MM.1S (cell line): ENCODE measurements around the gene CRYBA4.

Experiments
- DNase-seq: peaks from one replicate; pipeline ENCODE4 v3.0.0-alpha.2; 2015
- H2AFZ ChIP-seq: fragments of 300-600 bp; sonication (generic); 2 replicates; pipeline ENCODE4 v1.6.0; 2016; ENCODE audit warnings: antibody characterized with exemption, low read length
- H3F3A ChIP-seq: fragments of 300-600 bp; sonication (generic); 2 replicates; pipeline ENCODE4 v1.6.1; 2016; ENCODE audit warnings: mild to moderate bottlenecking, antibody characterized with exemption, low read length, moderate library complexity, mixed read lengths; ENCODE audit not compliant: insufficient read depth
- H3K27ac ChIP-seq: fragments of 300-600 bp; sonication (generic); 2 replicates; pipeline ENCODE4 v1.5.1; 2016; ENCODE audit warnings: mild to moderate bottlenecking, low read length
- H3K27me3 ChIP-seq: fragments of 300-600 bp; sonication (generic); replicated peaks from 2 replicates; pipeline ENCODE4 v1.6.0; 2016; ENCODE audit warnings: low read length; ENCODE audit not compliant: insufficient read depth
- H3K36me3 ChIP-seq: fragments of 300-600 bp; sonication (generic); replicated peaks from 2 replicates; pipeline ENCODE4 v1.6.1; 2016; ENCODE audit warnings: mild to moderate bottlenecking, low read length, mixed read lengths; ENCODE audit not compliant: insufficient read depth
- H3K4me1 ChIP-seq: fragments of 300-600 bp; sonication (generic); 2 replicates; pipeline ENCODE4 v1.6.1; 2016; ENCODE audit warnings: low read length, mixed read lengths
- H3K4me2 ChIP-seq: fragments of 300-600 bp; sonication (generic); 2 replicates; pipeline ENCODE4 v1.6.0; 2016; ENCODE audit warnings: low read depth, low read length
- H3K4me3 ChIP-seq: fragments of 300-600 bp; sonication (generic); 2 replicates; pipeline ENCODE4 v1.5.1; 2016; ENCODE audit warnings: low read length, mixed read lengths
- H3K79me2 ChIP-seq: fragments of 300-600 bp; sonication (generic); 2 replicates; pipeline ENCODE4 v1.6.1; 2016; ENCODE audit warnings: mixed run types, low read length, mixed read lengths
- H3K9ac ChIP-seq: fragments of 300-600 bp; sonication (generic); 2 replicates; pipeline ENCODE4 v1.6.1; 2016; ENCODE audit warnings: low read length, mixed read lengths
- H3K9me2 ChIP-seq: fragments of 300-600 bp; sonication (generic); replicated peaks from 2 replicates; pipeline ENCODE4 v1.6.1; 2016; ENCODE audit warnings: mild to moderate bottlenecking, low read length, mixed read lengths; ENCODE audit not compliant: insufficient read depth
- H3K9me3 ChIP-seq: fragments of 300-600 bp; sonication (generic); replicated peaks from 2 replicates; pipeline ENCODE4 v1.6.1; 2016; ENCODE audit warnings: mild to moderate bottlenecking, low read length, mixed read lengths; ENCODE audit not compliant: insufficient read depth
- H4K20me1 ChIP-seq: fragments of 300-600 bp; sonication (generic); 2 replicates; pipeline ENCODE4 v1.6.1; 2016; ENCODE audit warnings: mild to moderate bottlenecking, low read length, moderate library complexity, mixed read lengths; ENCODE audit not compliant: insufficient read depth
- EZH2 ChIP-seq: fragments of 300-600 bp; sonication (generic); optimal IDR thresholded peaks from 2 replicates; pipeline ENCODE3; 2017; ENCODE audit warnings: low read depth, mild to moderate bottlenecking, antibody characterized with exemption, low read length, mixed read lengths
- EZH2phosphoT487 ChIP-seq: fragments of 300-600 bp; sonication (generic); IDR thresholded peaks from 2 replicates; pipeline ENCODE4 v1.6.1; 2018; ENCODE audit warnings: antibody characterized with exemption, low read length
- TF ChIP-seq, protein P1 (sequence below): fragments of 300-600 bp; sonication (generic); IDR thresholded peaks from 2 replicates; pipeline ENCODE4 v1.5.1; 2016; ENCODE audit warnings: antibody characterized with exemption, low read length, mixed read lengths

CRYBA4 gene

DNA sequence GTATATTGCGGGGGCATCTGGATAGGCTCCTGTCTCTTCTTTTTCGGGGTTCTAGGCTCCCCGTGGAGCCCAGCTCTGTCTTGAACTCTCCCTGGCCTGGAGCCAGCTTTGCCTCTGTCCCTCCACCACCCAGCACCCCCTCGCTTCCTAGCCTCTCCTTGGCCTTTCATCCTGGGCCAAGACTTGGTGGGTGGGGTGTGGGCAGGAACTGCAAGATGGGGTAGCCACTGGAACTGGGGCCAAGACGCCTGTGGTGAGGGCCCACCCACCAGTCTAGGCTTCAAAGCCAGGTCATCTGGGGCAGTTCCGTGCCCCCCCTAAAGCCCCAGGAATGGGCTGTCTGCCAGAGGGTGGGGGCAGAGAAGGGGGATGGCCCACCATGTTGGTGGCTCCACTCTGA, 2.3 kb upstream of the CRYBA4 start:
- no peak for TF ChIP-seq EZH2
- TF ChIP-seq, protein P1, sequence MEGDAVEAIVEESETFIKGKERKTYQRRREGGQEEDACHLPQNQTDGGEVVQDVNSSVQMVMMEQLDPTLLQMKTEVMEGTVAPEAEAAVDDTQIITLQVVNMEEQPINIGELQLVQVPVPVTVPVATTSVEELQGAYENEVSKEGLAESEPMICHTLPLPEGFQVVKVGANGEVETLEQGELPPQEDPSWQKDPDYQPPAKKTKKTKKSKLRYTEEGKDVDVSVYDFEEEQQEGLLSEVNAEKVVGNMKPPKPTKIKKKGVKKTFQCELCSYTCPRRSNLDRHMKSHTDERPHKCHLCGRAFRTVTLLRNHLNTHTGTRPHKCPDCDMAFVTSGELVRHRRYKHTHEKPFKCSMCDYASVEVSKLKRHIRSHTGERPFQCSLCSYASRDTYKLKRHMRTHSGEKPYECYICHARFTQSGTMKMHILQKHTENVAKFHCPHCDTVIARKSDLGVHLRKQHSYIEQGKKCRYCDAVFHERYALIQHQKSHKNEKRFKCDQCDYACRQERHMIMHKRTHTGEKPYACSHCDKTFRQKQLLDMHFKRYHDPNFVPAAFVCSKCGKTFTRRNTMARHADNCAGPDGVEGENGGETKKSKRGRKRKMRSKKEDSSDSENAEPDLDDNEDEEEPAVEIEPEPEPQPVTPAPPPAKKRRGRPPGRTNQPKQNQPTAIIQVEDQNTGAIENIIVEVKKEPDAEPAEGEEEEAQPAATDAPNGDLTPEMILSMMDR = no peak
- TF ChIP-seq EZH2phosphoT487 = no peak
- Histone ChIP-seq H3K36me3 (no peaks in the 10 kb centered on the region), H3K9me2 (no peaks in the 10 kb centered on the region), H3K9ac (no peak overlapping the region), H3K4me3 (no peak overlapping the region), H3K9me3 (no peaks in the 10 kb centered on the region), H3K27ac (no peak overlapping the region), H3F3A (peaks cover 34% of the 10 kb centered on the region), H2AFZ (no peak overlapping the region), H3K4me2 (no peak overlapping the region), H3K79me2 (peaks cover 11% of the 10 kb centered on the region; the same call in 1 of the 2 replicates), H3K4me1 (peaks cover 42% of the 10 kb centered on the region), H3K27me3 (no peaks in the 10 kb centered on the region), H4K20me1 (no peaks in the 10 kb centered on the region)
- no peak for DNase-seq

DNA sequence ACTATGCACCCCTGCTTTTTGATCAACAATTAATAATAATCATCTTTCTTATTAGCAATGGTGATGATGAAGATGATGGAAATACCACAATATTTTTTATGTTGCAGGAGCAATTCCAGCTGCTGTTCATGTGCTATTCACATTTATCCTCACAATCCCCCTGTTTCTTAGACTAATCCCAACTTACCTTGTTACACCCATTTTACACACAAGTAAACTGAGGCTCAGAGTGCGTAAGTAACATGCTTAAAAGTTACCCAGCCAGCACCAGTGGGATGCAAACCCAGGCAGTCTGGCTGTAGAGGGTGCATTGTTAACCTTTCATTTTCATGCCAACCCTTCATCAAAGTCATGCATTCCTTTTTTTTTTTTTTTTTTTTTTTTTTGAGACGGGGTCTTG, 1.6 kb upstream of the CRYBA4 start:
- Histone ChIP-seq H3K9ac (no peak overlapping the region), H3K27me3 (no peaks in the 10 kb centered on the region), H4K20me1 (no peaks in the 10 kb centered on the region), H3K79me2 (peaks cover 11% of the 10 kb centered on the region; the same call in 1 of the 2 replicates), H3K4me3 (no peak overlapping the region), H3K36me3 (no peaks in the 10 kb centered on the region), H3K4me2 (no peak overlapping the region), H3K4me1 (peaks cover 35% of the 10 kb centered on the region), H3K9me2 (no peaks in the 10 kb centered on the region), H3K9me3 (no peaks in the 10 kb centered on the region), H3F3A (peaks cover 28% of the 10 kb centered on the region), H3K27ac (no peak overlapping the region), H2AFZ (no peak overlapping the region)
- no peak for TF ChIP-seq EZH2phosphoT487
- TF ChIP-seq, protein P1 = no peak
- no peak for TF ChIP-seq EZH2
- no peak for DNase-seq

DNA sequence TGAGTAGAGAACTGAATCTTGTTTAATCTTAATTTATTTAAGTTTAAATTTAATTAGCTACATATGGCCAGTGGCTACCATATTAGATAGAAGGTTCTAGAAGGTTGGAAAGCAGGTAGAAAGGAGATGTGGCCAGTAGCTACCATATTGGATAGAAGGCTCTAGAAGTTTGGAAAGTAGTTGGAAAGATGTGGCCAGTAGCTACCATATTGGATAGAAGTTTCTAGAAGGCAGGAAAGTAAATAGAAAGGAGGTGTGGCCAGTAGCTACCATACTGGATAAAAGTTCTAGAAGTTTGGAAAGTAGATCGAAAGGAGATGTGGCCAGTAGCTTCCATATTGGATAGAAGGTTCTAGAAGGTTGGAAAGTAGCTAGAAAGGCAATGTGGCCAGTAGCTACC, 2.2 kb downstream of the CRYBA4 start:
- Histone ChIP-seq H3K9me2 (no peaks in the 10 kb centered on the region), H3K9ac (no peak overlapping the region), H3K27ac (no peak overlapping the region), H3K27me3 (no peaks in the 10 kb centered on the region), H3K4me2 (no peak overlapping the region), H3K4me1 (peaks cover 13% of the 10 kb centered on the region; the same call in 1 of the 2 replicates), H3K79me2 (no peaks in the 10 kb centered on the region), H3K36me3 (no peaks in the 10 kb centered on the region), H2AFZ (no peak overlapping the region), H3F3A (0 out of 2 replicates have a peak, but pooled peaks cover 7% of the 10 kb centered on the region), H4K20me1 (no peaks in the 10 kb centered on the region), H3K4me3 (no peak overlapping the region), H3K9me3 (no peaks in the 10 kb centered on the region)
- no peak for TF ChIP-seq EZH2
- TF ChIP-seq, protein P1 = no peak
- TF ChIP-seq EZH2phosphoT487 = no peak
- DNase-seq = no peak
